ENCODE data around the gene AKNA.

GRCh38 chr9:114346146-114346545 lies 41.6 kb downstream of the AKNA start:
- no peak for TF ChIP-seq POLR2A (IDR thresholded peaks at IDR 0.05)
- no peak for TF ChIP-seq CTCF (IDR thresholded peaks at IDR 0.05)
